HepG2 (cell line): ENCODE results near the gene CDK5RAP2. TPM values are rescaled to one million over a fixed set of nuclear protein-coding genes. Genes with fewer than 3 reads are reported as not detected.

ENCODE experiments used
- ATAC-seq: fragments of 200-7000 bp; cut with Tn5 transposase; 3 replicates; pipeline ENCODE4 v1.9.1; 2020; ENCODE audit warnings: mild to moderate bottlenecking, moderate library complexity
- BruUV-seq: library from RNA; stranded (reverse); fragments of 400-500 nt; replicated peaks from 2 replicates; lab custom pipeline; 2021; lab: Mats Ljungman, UMichigan
- CTCF ChIA-PET: fragments of 300-600 bp; formaldehyde crosslinking; extraction: SDS; loops from one replicate; lab custom pipeline; 2021; ENCODE audit warnings: low total read pairs, inconsistent platforms, low intra/inter-chr PET ratio; lab: Yijun Ruan, JAX
- POLR2A ChIA-PET: fragments of 350-600 bp; sonication (Branson Sonifier 250); formaldehyde crosslinking; loops from one replicate; lab custom pipeline; 2020; ENCODE audit warnings: antibody characterized with exemption, inconsistent platforms; lab: Yijun Ruan, JAX
- DNase-seq: peaks from one replicate; pipeline ENCODE4 v3.0.0-alpha.2; 2015; ENCODE audit warnings: low spot score
- FAIRE-seq: peaks from 3 replicates; lab custom pipeline; 2011; peaks lifted over from hg19 to GRCh38; lab: Jason Lieb, UNC
- H2AFZ ChIP-seq: one replicate; pipeline ENCODE4 v1.6.1; 2011; ENCODE audit warnings: low read length, inconsistent platforms
- H3K27ac ChIP-seq: fragments of 300-600 bp; 3 replicates; pipeline ENCODE4 v1.8.0; 2011; ENCODE audit warnings: mixed run types, mild to moderate bottlenecking, mixed read lengths, low read length, inconsistent platforms; ENCODE audit not compliant: insufficient read depth; ENCODE audit errors: extremely low read length
- H3K27me3 ChIP-seq, 2 experiments: fragments of 200-600 bp in 1 of 2; 2 replicates in 1 of 2; 3 replicates in 1 of 2; pipeline versions ENCODE4 v1.6.0 to v1.8.0; 2011; ENCODE audit warnings: low read length in 2 of 2, mild to moderate bottlenecking in 2 of 2, moderate library complexity in 2 of 2, inconsistent platforms in 1 of 2; ENCODE audit not compliant: insufficient read depth in 2 of 2, control insufficient read depth in 1 of 2
- H3K36me3 ChIP-seq, 2 experiments: fragments of 200-600 bp in 1 of 2; replicated peaks in 1 of 2; 2 replicates in 1 of 2; 3 replicates in 1 of 2; pipeline versions ENCODE4 v1.5.1 to v1.8.0; 2011; ENCODE audit warnings: low read length in 2 of 2, inconsistent platforms in 1 of 2; ENCODE audit not compliant: insufficient read depth in 2 of 2, control insufficient read depth in 1 of 2
- H3K4me1 ChIP-seq: 2 replicates; pipeline ENCODE4 v1.5.1; 2012; ENCODE audit warnings: low read length, inconsistent platforms; ENCODE audit not compliant: insufficient read depth
- H3K4me2 ChIP-seq: 2 replicates; pipeline ENCODE4 v1.6.0; 2011; ENCODE audit warnings: low read depth, low read length, inconsistent platforms
- H3K4me3 ChIP-seq, 3 experiments: fragments of 200-600 bp in 1 of 3; sonication (generic), shearing (Covaris generic) in 1 of 3; replicated peaks in 1 of 3; 2 replicates each; pipeline ENCODE4 v1.5.1; 2011 to 2016; ENCODE audit warnings: low read length in 3 of 3, inconsistent platforms in 2 of 3, low read depth in 2 of 3, mild to moderate bottlenecking in 2 of 3, control low read depth in 1 of 3, mixed read lengths in 1 of 3; ENCODE audit not compliant: insufficient read depth in 1 of 3
- H3K79me2 ChIP-seq: one replicate; pipeline ENCODE4 v1.6.1; 2011; ENCODE audit warnings: low read length, inconsistent platforms; ENCODE audit not compliant: insufficient read depth
- H3K9ac ChIP-seq: 2 replicates; pipeline ENCODE4 v1.6.0; 2011; ENCODE audit warnings: mild to moderate bottlenecking, low read depth, low read length, inconsistent platforms; ENCODE audit not compliant: insufficient read depth
- H3K9me3 ChIP-seq: 2 replicates; pipeline ENCODE4 v1.5.1; 2012; ENCODE audit warnings: mild to moderate bottlenecking, low read length
- H4K20me1 ChIP-seq: 2 replicates; pipeline ENCODE4 v1.6.0; 2011; ENCODE audit warnings: inconsistent platforms, mild to moderate bottlenecking, low read length, moderate library complexity; ENCODE audit not compliant: insufficient read depth
- GTF2F1 ChIP-seq: fragments of 150-350 bp; IDR thresholded peaks from 2 replicates; pipeline ENCODE4 v1.6.1; 2014; ENCODE audit warnings: low read length
- HDAC1 ChIP-seq: sonication (generic); formaldehyde crosslinking; IDR thresholded peaks from 2 replicates; pipeline ENCODE4 v1.5.1; 2020; ENCODE audit warnings: mild to moderate bottlenecking, missing genetic modification reagents
- HNF4G ChIP-seq, 2 experiments: sonication (generic) in 1 of 2; formaldehyde crosslinking in 1 of 2; IDR thresholded peaks; 2 replicates each; pipeline versions ENCODE4 v1.4.0 to v1.6.1; 2011 to 2020; ENCODE audit warnings: borderline replicate concordance in 2 of 2, low read depth in 2 of 2, mild to moderate bottlenecking in 2 of 2, low read length in 1 of 2, missing genetic modification reagents in 1 of 2, moderate library complexity in 1 of 2
- PAXIP1 ChIP-seq: sonication (generic); formaldehyde crosslinking; conservative IDR thresholded peaks from 2 replicates; pipeline ENCODE4 v1.4.0; 2020; ENCODE audit warnings: mild to moderate bottlenecking, missing genetic modification reagents, moderate library complexity
- RARG ChIP-seq: sonication (generic); formaldehyde crosslinking; IDR thresholded peaks from 2 replicates; pipeline ENCODE4 v1.4.0; 2020; ENCODE audit warnings: low read depth, mild to moderate bottlenecking, missing genetic modification reagents
- SALL2 ChIP-seq: sonication (generic); formaldehyde crosslinking; IDR thresholded peaks from 2 replicates; pipeline ENCODE4 v1.8.1; 2023; ENCODE audit warnings: mild to moderate bottlenecking, missing genetic modification reagents, inconsistent platforms
- SMAD1 ChIP-seq: sonication (generic); formaldehyde crosslinking; IDR thresholded peaks from 2 replicates; pipeline ENCODE4 v1.4.0; 2020; ENCODE audit warnings: missing genetic modification reagents, low read depth, mild to moderate bottlenecking, borderline replicate concordance
- SRF ChIP-seq: IDR thresholded peaks from 2 replicates; pipeline ENCODE4 v1.6.1; 2011; ENCODE audit warnings: mild to moderate bottlenecking, low read depth, low read length, moderate library complexity
- TCF7 ChIP-seq: sonication (generic); IDR thresholded peaks from 2 replicates; pipeline ENCODE4 v1.6.1; 2016; ENCODE audit warnings: antibody characterized with exemption, low read depth
- ZNF615 ChIP-seq: sonication (generic); formaldehyde crosslinking; IDR thresholded peaks from 2 replicates; pipeline ENCODE4 v1.5.0; 2020; ENCODE audit warnings: mild to moderate bottlenecking, missing genetic modification reagents, borderline replicate concordance
- ZNF644 ChIP-seq: IDR thresholded peaks from 2 replicates; pipeline ENCODE4 v1.6.1; 2016; ENCODE audit warnings: low read depth
- ZNF660 ChIP-seq: sonication (generic); formaldehyde crosslinking; IDR thresholded peaks from 2 replicates; pipeline ENCODE4 v1.5.1; 2020; ENCODE audit warnings: mild to moderate bottlenecking, low read depth, missing genetic modification reagents, borderline replicate concordance
- WGBS: methylation state at CpG from one replicate; pipeline ENCODE4 v1.1.6; 2017; ENCODE audit warnings: low lambda C conversion rate; 5-methylcytosine and 5-hydroxymethylcytosine counted together
- in situ Hi-C: cut with HindIII; loops from 2 replicates; pipeline ENCODE4 v1.10.0; 2017; ENCODE audit warnings: low pct_unique_long_range_greater_than_20kb; ENCODE audit not compliant: extremely low pct_ligation_motif_present
- intact Hi-C: fragments of 100-400 bp; cut with micrococcal nuclease; formaldehyde crosslinking; loops from one replicate; pipeline ENCODE4 v1.10.0; 2022; ENCODE audit not compliant: unreplicated experiment
- polyA plus RNA-seq, 8 experiments: library from polyadenylated mRNA; depleted of rRNA in 3 of 8; stranded (reverse) in 7 of 8; unstranded in 1 of 8; fragments of >200 nt; fragmentation: Illumina TruSeq in 4 of 8; extraction: Trizol in 4 of 8; gene quantifications; 2 replicates each; pipeline versions ENCODE4 v1.2.1 to v1.2.3, GENCODE V29; 2011 to 2016; ENCODE audit warnings: low read depth in 4 of 8, missing spikeins in 1 of 8, mixed read lengths in 1 of 8; ENCODE audit not compliant: insufficient read depth in 1 of 8
- total RNA-seq, 5 experiments: library from RNA; depleted of rRNA; stranded (reverse); fragments of >200 nt; fragmentation: Illumina TruSeq; extraction: Trizol; gene quantifications; 2 replicates each; pipeline ENCODE4 v1.2.3, GENCODE V29; 2016; ENCODE audit warnings: low read depth in 1 of 5
- TF ChIP-seq, protein P1 (sequence below): sonication (generic); formaldehyde crosslinking; IDR thresholded peaks from 2 replicates; pipeline ENCODE4 v1.9.0; 2021; ENCODE audit warnings: mild to moderate bottlenecking, missing genetic modification reagents

The CDK5RAP2 gene
- total and polyA plus RNA-seq, 2 of the 13 experiments (the other 11 are each of a cell fraction or from before 2014, with no cell fraction given), result 31.8 to 42.2 TPM

DNA sequence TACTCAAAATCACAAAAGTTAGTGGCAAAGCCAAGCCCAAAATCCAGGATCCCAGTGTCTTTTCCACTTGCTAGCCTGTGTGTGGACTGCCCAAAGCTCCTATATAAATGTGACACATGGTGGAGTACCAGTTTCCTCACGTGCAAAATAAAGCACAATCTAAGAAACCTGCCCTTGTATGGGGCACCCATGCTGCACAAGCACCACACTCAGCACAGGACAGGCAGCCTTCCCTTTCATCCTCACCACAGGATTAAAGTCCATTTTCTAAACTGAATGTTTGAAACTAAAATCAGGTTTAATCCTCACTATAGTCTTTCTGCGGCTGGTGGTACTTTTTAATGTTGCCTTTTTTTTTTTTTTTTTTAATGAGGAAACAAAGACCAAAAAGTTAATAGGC lies 5.5 kb downstream of the CDK5RAP2 start:
- intact Hi-C loops (loop anchor here (5.0 kb wide), 2 partner anchors 37 to 38 kb away; no protein-coding TSS in a partner anchor), in situ Hi-C loops (no loop called here)
- POLR2A ChIA-PET, result interaction anchor here (0.7 kb wide), 1 partner anchor 26 kb away, joined by 4 read pairs; no protein-coding TSS in a partner anchor
- Histone ChIP-seq H3K4me1 (peaks cover 97% of the 10 kb centered on the region), H3K27me3 (no peaks in the 10 kb centered on the region; a peak in 1 of 5 replicates), H2AFZ (no peak overlapping the region), H3K9ac (peak overlapping the region; percentile 44), H4K20me1 (no peaks in the 10 kb centered on the region), H3K4me2 (peak overlapping the region; percentile 61), H3K79me2 (peaks cover 81% of the 10 kb centered on the region), H3K9me3 (no peaks in the 10 kb centered on the region), H3K27ac (peak overlapping the region; percentile 57), H3K36me3 (peaks cover 4 to 16% of the 10 kb centered on the region in 2 experiments), H3K4me3 (peak overlapping the region in 1 of 3 experiments; percentile 35; a peak in 1 of 6 replicates)
- CTCF ChIA-PET, result no interaction called here
- BruUV-seq, result no TSS peak
- 8% methylated on average over 2 of the region's 2 CpGs for WGBS
- DNase-seq, result peak; percentile 54
- peak; percentile 46 for FAIRE-seq
- ATAC-seq, result peak; percentile 19
- no peak for TF ChIP-seq HDAC1 (CRISPR knock-in tag)
- TF ChIP-seq PAXIP1 (CRISPR knock-in tag), result peak; percentile 30; the same call in 1 of the 2 replicates
- TF ChIP-seq SMAD1, result no peak
- TF ChIP-seq ZNF660, result no peak
- no peak for TF ChIP-seq RARG (CRISPR knock-in tag)
- peak; percentile 41; the same call in 1 of the 2 replicates for TF ChIP-seq TCF7
- no peak for TF ChIP-seq ZNF615 (CRISPR knock-in tag)
- no peak for TF ChIP-seq ZNF644 (CRISPR knock-in tag)
- peak; percentile 16; the same call in 1 of the 2 replicates for TF ChIP-seq SRF
- no peak for TF ChIP-seq SALL2 (CRISPR knock-in tag)
- TF ChIP-seq, protein P1, sequence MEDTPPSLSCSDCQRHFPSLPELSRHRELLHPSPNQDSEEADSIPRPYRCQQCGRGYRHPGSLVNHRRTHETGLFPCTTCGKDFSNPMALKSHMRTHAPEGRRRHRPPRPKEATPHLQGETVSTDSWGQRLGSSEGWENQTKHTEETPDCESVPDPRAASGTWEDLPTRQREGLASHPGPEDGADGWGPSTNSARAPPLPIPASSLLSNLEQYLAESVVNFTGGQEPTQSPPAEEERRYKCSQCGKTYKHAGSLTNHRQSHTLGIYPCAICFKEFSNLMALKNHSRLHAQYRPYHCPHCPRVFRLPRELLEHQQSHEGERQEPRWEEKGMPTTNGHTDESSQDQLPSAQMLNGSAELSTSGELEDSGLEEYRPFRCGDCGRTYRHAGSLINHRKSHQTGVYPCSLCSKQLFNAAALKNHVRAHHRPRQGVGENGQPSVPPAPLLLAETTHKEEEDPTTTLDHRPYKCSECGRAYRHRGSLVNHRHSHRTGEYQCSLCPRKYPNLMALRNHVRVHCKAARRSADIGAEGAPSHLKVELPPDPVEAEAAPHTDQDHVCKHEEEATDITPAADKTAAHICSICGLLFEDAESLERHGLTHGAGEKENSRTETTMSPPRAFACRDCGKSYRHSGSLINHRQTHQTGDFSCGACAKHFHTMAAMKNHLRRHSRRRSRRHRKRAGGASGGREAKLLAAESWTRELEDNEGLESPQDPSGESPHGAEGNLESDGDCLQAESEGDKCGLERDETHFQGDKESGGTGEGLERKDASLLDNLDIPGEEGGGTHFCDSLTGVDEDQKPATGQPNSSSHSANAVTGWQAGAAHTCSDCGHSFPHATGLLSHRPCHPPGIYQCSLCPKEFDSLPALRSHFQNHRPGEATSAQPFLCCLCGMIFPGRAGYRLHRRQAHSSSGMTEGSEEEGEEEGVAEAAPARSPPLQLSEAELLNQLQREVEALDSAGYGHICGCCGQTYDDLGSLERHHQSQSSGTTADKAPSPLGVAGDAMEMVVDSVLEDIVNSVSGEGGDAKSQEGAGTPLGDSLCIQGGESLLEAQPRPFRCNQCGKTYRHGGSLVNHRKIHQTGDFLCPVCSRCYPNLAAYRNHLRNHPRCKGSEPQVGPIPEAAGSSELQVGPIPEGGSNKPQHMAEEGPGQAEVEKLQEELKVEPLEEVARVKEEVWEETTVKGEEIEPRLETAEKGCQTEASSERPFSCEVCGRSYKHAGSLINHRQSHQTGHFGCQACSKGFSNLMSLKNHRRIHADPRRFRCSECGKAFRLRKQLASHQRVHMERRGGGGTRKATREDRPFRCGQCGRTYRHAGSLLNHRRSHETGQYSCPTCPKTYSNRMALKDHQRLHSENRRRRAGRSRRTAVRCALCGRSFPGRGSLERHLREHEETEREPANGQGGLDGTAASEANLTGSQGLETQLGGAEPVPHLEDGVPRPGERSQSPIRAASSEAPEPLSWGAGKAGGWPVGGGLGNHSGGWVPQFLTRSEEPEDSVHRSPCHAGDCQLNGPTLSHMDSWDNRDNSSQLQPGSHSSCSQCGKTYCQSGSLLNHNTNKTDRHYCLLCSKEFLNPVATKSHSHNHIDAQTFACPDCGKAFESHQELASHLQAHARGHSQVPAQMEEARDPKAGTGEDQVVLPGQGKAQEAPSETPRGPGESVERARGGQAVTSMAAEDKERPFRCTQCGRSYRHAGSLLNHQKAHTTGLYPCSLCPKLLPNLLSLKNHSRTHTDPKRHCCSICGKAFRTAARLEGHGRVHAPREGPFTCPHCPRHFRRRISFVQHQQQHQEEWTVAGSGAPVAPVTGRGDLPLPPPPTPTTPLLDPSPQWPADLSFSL, result no peak
- TF ChIP-seq HNF4G (IDR thresholded peaks at IDR 0.05; ENCODE audit: borderline replicate concordance, low read depth, low read length), result peak; percentile 21; the same call in 1 of the 2 replicates
- TF ChIP-seq HNF4G (CRISPR knock-in tag; IDR thresholded peaks at IDR 0.05; ENCODE audit: borderline replicate concordance, low read depth), result no peak
- no peak for TF ChIP-seq GTF2F1
